ENCODE data around the gene LDB3.

Gene LDB3

GRCh38 chr10:86755740-86756510 lies 87.6 kb downstream of the LDB3 start (continued):
- TF ChIP-seq PRDM6 (tag by site-specific recombination; IDR thresholded peaks at IDR 0.05) (no peak), ZNF341 (tag by site-specific recombination; IDR thresholded peaks at IDR 0.05; ENCODE audit: low read depth) (peak; percentile 68), CTCF (tag by site-specific recombination; IDR thresholded peaks at IDR 0.05) (no peak), ZNF692 (tag by site-specific recombination; IDR thresholded peaks at IDR 0.05) (peak; percentile 85), BCL11B (tag by site-specific recombination; IDR thresholded peaks at IDR 0.05; ENCODE audit: low read depth) (peak; percentile 24; the same call in 1 of the 2 replicates), ZNF311 (tag by site-specific recombination; IDR thresholded peaks at IDR 0.05; ENCODE audit: borderline replicate concordance) (no peak), ZNF571 (tag by site-specific recombination; IDR thresholded peaks at IDR 0.05) (no peak), ZNF169 (tag by site-specific recombination; IDR thresholded peaks at IDR 0.05) (no peak), SALL2 (tag by site-specific recombination; IDR thresholded peaks at IDR 0.05; ENCODE audit: borderline replicate concordance) (no peak), ZSCAN23 (tag by site-specific recombination; IDR thresholded peaks at IDR 0.05) (0 out of 2 replicates have a peak, but pooled peaks have one; percentile 13), ZNF274 (IDR thresholded peaks at IDR 0.05; ENCODE audit: low read length) (no peak), ZNF274 (tag by site-specific recombination; IDR thresholded peaks at IDR 0.05; ENCODE audit: borderline replicate concordance) (no peak), ZNF785 (tag by site-specific recombination; IDR thresholded peaks at IDR 0.05) (peak; percentile 50; the same call in 1 of the 2 replicates), ZNF830 (tag by site-specific recombination; IDR thresholded peaks at IDR 0.05; ENCODE audit: low read depth) (no peak), ZNF214 (tag by site-specific recombination; IDR thresholded peaks at IDR 0.05; ENCODE audit: borderline replicate concordance) (no peak), ZSCAN4 (tag by site-specific recombination; IDR thresholded peaks at IDR 0.05) (no peak; the same call in 1 of the 2 replicates), ZNF654 (tag by site-specific recombination; IDR thresholded peaks at IDR 0.05; ENCODE audit: low read depth) (no peak), ZNF112 (tag by site-specific recombination; IDR thresholded peaks at IDR 0.05) (no peak), SETDB1 (IDR thresholded peaks at IDR 0.05; ENCODE audit: insufficient read length, low read length) (no peak), ZBTB20 (tag by site-specific recombination; IDR thresholded peaks at IDR 0.05) (peak; percentile 91), ZNF529 (tag by site-specific recombination; IDR thresholded peaks at IDR 0.05; ENCODE audit: insufficient replicate concordance) (no peak), ZNF157 (tag by site-specific recombination; IDR thresholded peaks at IDR 0.05) (no peak), EGR2 (tag by site-specific recombination; IDR thresholded peaks at IDR 0.05; ENCODE audit: low read depth) (no peak; the same call in 1 of the 2 replicates), GLI2 (tag by site-specific recombination; IDR thresholded peaks at IDR 0.05; ENCODE audit: borderline replicate concordance, low read depth) (no peak; the same call in 1 of the 2 replicates), ZNF521 (tag by site-specific recombination; IDR thresholded peaks at IDR 0.05) (no peak), ZNF2 (tag by site-specific recombination; IDR thresholded peaks at IDR 0.05) (0 out of 2 replicates have a peak, but pooled peaks have one; percentile 25), ZNF114 (tag by site-specific recombination; IDR thresholded peaks at IDR 0.05) (no peak), ZEB2 (tag by site-specific recombination; IDR thresholded peaks at IDR 0.05) (peak; percentile 95), ZFP41 (tag by site-specific recombination; IDR thresholded peaks at IDR 0.05; ENCODE audit: borderline replicate concordance) (no peak), ZNF792 (tag by site-specific recombination; IDR thresholded peaks at IDR 0.05) (no peak), AEBP2 (tag by site-specific recombination; IDR thresholded peaks at IDR 0.05; ENCODE audit: borderline replicate concordance) (no peak), HOXD13 (CRISPR knock-in tag; IDR thresholded peaks at IDR 0.05; ENCODE audit: borderline replicate concordance) (no peak)
